Measurements from ENCODE around the gene MAPKBP1. TPM values are rescaled to one million over a fixed set of nuclear protein-coding genes. Genes with fewer than 3 reads are reported as not detected.

The MAPKBP1 gene
- polyA plus RNA-seq, 2 of the 4 experiments (the other 2 are of a cell fraction) = 2.5 to 6.1 TPM

DNA sequence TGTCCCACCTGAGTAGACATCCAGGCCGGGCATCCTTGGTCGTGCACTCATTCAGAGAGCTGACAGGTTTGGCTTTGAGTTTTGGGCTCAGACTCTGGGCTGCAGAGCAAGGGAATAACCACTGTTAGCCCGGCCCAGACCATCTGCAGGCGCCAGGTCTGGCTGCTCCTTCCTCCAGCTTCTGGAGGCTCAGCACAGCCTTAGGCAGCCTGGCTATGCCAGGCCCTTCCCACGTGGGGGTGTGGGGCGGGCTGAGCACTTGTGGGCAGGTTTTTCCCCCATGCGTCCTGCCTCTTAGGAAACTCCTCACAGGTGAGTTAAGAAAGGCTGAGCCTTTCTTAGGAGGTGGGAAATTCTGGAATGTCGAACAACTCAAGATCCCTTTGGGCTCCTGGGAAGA is 75.6 kb downstream of the MAPKBP1 start:
- FAIRE-seq (no peak), DNase-seq (ENCODE audit: low read depth in 1 of 2, low spot score in 1 of 2) (no peak), ATAC-seq (no peak; a peak in 1 of 6 replicates)
- WGBS (ENCODE audit: missing lambda C conversion rate) = 54% methylated on average over 4 of the region's 8 CpGs
- no peaks in the 10 kb centered on the region for H3K4me1 ChIP-seq
- no peak overlapping the region for H3K4me2 ChIP-seq
- ChIA-PET POLR2A (no interaction called here), CTCF (interaction anchor here (1.5 kb wide), 1 partner anchor 39 kb away, joined by 5 read pairs; no protein-coding TSS in a partner anchor)
- TF ChIP-seq, protein P1, sequence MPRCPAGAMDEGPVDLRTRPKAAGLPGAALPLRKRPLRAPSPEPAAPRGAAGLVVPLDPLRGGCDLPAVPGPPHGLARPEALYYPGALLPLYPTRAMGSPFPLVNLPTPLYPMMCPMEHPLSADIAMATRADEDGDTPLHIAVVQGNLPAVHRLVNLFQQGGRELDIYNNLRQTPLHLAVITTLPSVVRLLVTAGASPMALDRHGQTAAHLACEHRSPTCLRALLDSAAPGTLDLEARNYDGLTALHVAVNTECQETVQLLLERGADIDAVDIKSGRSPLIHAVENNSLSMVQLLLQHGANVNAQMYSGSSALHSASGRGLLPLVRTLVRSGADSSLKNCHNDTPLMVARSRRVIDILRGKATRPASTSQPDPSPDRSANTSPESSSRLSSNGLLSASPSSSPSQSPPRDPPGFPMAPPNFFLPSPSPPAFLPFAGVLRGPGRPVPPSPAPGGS (IDR thresholded peaks at IDR 0.05) = no peak
- TF ChIP-seq PBX3 (IDR thresholded peaks at IDR 0.05) (no peak), MAZ (IDR thresholded peaks at IDR 0.05; ENCODE audit: borderline replicate concordance, low read depth, low read length) (no peak), TP53 (CRISPR knock-in tag; IDR thresholded peaks at IDR 0.05) (no peak), BHLHE40 (IDR thresholded peaks at IDR 0.05; ENCODE audit: low read depth, low read length) (no peak), HOXA7 (CRISPR knock-in tag; IDR thresholded peaks at IDR 0.05) (no peak), CHD4 (IDR thresholded peaks at IDR 0.05; ENCODE audit: borderline replicate concordance) (no peak), ATOH8 (CRISPR knock-in tag; IDR thresholded peaks at IDR 0.05; ENCODE audit: low read depth) (no peak), RNF2 (IDR thresholded peaks at IDR 0.05; ENCODE audit: borderline replicate concordance, low read depth) (no peak), RFX5 (IDR thresholded peaks at IDR 0.05) (no peak), POLR2A (IDR thresholded peaks at IDR 0.05; ENCODE audit: low read length) (no peak)
- TF ChIP-seq, protein P2, sequence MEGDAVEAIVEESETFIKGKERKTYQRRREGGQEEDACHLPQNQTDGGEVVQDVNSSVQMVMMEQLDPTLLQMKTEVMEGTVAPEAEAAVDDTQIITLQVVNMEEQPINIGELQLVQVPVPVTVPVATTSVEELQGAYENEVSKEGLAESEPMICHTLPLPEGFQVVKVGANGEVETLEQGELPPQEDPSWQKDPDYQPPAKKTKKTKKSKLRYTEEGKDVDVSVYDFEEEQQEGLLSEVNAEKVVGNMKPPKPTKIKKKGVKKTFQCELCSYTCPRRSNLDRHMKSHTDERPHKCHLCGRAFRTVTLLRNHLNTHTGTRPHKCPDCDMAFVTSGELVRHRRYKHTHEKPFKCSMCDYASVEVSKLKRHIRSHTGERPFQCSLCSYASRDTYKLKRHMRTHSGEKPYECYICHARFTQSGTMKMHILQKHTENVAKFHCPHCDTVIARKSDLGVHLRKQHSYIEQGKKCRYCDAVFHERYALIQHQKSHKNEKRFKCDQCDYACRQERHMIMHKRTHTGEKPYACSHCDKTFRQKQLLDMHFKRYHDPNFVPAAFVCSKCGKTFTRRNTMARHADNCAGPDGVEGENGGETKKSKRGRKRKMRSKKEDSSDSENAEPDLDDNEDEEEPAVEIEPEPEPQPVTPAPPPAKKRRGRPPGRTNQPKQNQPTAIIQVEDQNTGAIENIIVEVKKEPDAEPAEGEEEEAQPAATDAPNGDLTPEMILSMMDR (IDR thresholded peaks at IDR 0.05) = no peak
- TF ChIP-seq, protein P3, sequence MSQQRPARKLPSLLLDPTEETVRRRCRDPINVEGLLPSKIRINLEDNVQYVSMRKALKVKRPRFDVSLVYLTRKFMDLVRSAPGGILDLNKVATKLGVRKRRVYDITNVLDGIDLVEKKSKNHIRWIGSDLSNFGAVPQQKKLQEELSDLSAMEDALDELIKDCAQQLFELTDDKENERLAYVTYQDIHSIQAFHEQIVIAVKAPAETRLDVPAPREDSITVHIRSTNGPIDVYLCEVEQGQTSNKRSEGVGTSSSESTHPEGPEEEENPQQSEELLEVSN (IDR thresholded peaks at IDR 0.05; ENCODE audit: borderline replicate concordance, low read depth) = no peak
- no peak overlapping the region for H3K27ac ChIP-seq
- no peak overlapping the region for H3K4me3 ChIP-seq
- H3K9me3 ChIP-seq = no peaks in the 10 kb centered on the region

- Histone ChIP-seq H3K4me3 (no peak overlapping the region), H3K27ac (no peak overlapping the region), H3K4me2 (no peak overlapping the region), H3K4me1 (no peaks in the 10 kb centered on the region), H3K9me3 (no peaks in the 10 kb centered on the region)
- TF ChIP-seq RARB (CRISPR knock-in tag; IDR thresholded peaks at IDR 0.05) = no peak
- TF ChIP-seq CEBPB (IDR thresholded peaks at IDR 0.05) = peak in 1 of 2 experiments; percentile 63; a peak in 2 of 4 replicates
- DNase-seq (ENCODE audit: low read depth in 1 of 2, low spot score in 1 of 2) (no peak), FAIRE-seq (no peak), ATAC-seq (no peak)
- ChIA-PET POLR2A (no interaction called here), CTCF (interaction anchor here (0.5 to 1.7 kb wide), 4 partner anchors 15 to 608 kb away, joined by 3 to 5 read pairs (median 4); no protein-coding TSS in a partner anchor)
- WGBS (ENCODE audit: missing lambda C conversion rate) = 96% methylated on average over 7 of the region's 16 CpGs
Observed at GRCh38 chr15:41850482-41851166, 76.3 kb downstream of the MAPKBP1 start.

- DNase-seq (ENCODE audit: low read depth in 1 of 2, low spot score in 1 of 2) (no peak), ATAC-seq (no peak), FAIRE-seq (no peak)
- Histone ChIP-seq H3K4me3 (no peak overlapping the region), H3K27ac (no peak overlapping the region), H3K4me2 (no peak overlapping the region), H3K9me3 (no peaks in the 10 kb centered on the region), H3K4me1 (no peaks in the 10 kb centered on the region)
- ChIA-PET POLR2A (no interaction called here), CTCF (interaction anchor here (0.5 to 1.7 kb wide), 4 partner anchors 15 to 608 kb away, joined by 3 to 5 read pairs (median 4); no protein-coding TSS in a partner anchor)
- 78% methylated on average over 5 of the region's 11 CpGs for WGBS (ENCODE audit: missing lambda C conversion rate)
- TF ChIP-seq PBX3 (IDR thresholded peaks at IDR 0.05) (no peak), RNF2 (IDR thresholded peaks at IDR 0.05; ENCODE audit: borderline replicate concordance, low read depth) (no peak), POLR2A (IDR thresholded peaks at IDR 0.05; ENCODE audit: low read length) (no peak), NFE2L2 (conservative IDR thresholded peaks at IDR 0.05; ENCODE audit: low read length) (no peak), MAFK (IDR thresholded peaks at IDR 0.05; ENCODE audit: partially characterized antibody) (no peak)
- TF ChIP-seq, protein P2 (IDR thresholded peaks at IDR 0.05) = no peak
- TF ChIP-seq, protein P4, sequence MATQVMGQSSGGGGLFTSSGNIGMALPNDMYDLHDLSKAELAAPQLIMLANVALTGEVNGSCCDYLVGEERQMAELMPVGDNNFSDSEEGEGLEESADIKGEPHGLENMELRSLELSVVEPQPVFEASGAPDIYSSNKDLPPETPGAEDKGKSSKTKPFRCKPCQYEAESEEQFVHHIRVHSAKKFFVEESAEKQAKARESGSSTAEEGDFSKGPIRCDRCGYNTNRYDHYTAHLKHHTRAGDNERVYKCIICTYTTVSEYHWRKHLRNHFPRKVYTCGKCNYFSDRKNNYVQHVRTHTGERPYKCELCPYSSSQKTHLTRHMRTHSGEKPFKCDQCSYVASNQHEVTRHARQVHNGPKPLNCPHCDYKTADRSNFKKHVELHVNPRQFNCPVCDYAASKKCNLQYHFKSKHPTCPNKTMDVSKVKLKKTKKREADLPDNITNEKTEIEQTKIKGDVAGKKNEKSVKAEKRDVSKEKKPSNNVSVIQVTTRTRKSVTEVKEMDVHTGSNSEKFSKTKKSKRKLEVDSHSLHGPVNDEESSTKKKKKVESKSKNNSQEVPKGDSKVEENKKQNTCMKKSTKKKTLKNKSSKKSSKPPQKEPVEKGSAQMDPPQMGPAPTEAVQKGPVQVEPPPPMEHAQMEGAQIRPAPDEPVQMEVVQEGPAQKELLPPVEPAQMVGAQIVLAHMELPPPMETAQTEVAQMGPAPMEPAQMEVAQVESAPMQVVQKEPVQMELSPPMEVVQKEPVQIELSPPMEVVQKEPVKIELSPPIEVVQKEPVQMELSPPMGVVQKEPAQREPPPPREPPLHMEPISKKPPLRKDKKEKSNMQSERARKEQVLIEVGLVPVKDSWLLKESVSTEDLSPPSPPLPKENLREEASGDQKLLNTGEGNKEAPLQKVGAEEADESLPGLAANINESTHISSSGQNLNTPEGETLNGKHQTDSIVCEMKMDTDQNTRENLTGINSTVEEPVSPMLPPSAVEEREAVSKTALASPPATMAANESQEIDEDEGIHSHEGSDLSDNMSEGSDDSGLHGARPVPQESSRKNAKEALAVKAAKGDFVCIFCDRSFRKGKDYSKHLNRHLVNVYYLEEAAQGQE (IDR thresholded peaks at IDR 0.05) = no peak
Observed at GRCh38 chr15:41851167-41851523, 76.9 kb downstream of the MAPKBP1 start.

Data from A549 (cell line).